ENCODE measurements around the gene RNF150.

The RNF150 gene

DNA sequence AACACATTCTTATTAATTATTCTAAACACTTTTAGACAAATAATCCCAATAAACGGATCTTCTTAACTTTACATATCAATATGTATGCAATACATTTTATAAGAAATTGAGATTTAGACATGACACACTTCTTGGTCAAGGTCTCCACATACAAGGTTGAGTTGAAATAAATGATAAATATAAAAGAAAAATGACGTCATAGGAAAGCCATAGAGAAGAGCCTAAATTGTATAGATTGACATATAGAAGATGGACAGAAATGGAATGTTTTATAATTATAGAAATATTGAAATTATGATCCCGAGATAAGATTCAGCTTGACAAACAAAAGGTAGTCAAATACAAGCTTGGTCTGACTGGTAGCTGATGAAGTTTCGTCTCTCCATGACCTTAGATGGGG, 87.4 kb downstream of the RNF150 start:
- TF ChIP-seq SNAI2 (CRISPR knock-in tag; IDR thresholded peaks at IDR 0.05) = no peak
- TF ChIP-seq ISL1 (CRISPR knock-in tag; IDR thresholded peaks at IDR 0.05) = no peak
- no peak for TF ChIP-seq ZNF8 (CRISPR knock-in tag; IDR thresholded peaks at IDR 0.05)
- no peak for TF ChIP-seq GLIS3 (CRISPR knock-in tag; IDR thresholded peaks at IDR 0.05)
- no peak for TF ChIP-seq ARNTL (CRISPR knock-in tag; IDR thresholded peaks at IDR 0.05; ENCODE audit: borderline replicate concordance, low read depth)
- TF ChIP-seq ZFP30 (CRISPR knock-in tag; IDR thresholded peaks at IDR 0.05) = no peak
- TF ChIP-seq TSHZ2 (CRISPR knock-in tag; IDR thresholded peaks at IDR 0.05) = no peak
- no peak for TF ChIP-seq BACH2 (CRISPR knock-in tag; IDR thresholded peaks at IDR 0.05; ENCODE audit: borderline replicate concordance)
- no peak for TF ChIP-seq CREB5 (CRISPR knock-in tag; IDR thresholded peaks at IDR 0.05; ENCODE audit: low read depth)
- no peak for TF ChIP-seq TOX (CRISPR knock-in tag; IDR thresholded peaks at IDR 0.05; ENCODE audit: borderline replicate concordance)
- no peak for TF ChIP-seq TCF4 (CRISPR knock-in tag; IDR thresholded peaks at IDR 0.05; ENCODE audit: borderline replicate concordance)
- TF ChIP-seq OSR1 (CRISPR knock-in tag; IDR thresholded peaks at IDR 0.05) = no peak
- TF ChIP-seq PPARA (CRISPR knock-in tag; IDR thresholded peaks at IDR 0.05; ENCODE audit: borderline replicate concordance) = no peak
- ATAC-seq = no peak

DNA sequence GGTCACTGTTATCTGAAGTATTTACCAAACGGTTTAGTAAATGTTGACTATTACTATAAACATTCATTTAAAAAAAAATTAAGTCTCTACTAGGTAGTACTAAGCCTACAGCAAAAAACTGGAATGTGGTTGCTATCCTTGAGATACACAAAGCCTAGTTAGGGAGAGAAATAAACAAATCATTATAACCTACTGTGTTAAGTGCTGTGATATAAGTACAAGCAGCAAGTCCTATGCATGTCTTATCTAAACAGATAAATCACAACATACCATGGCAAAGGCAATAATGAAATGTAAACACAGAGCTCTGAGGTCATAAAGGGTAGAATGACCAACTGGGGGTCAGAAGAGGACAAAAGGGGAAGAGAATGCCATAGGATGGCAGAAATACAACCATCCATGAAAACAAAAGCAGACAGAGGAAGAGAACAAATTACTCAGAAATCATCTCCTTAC, 92.2 kb downstream of the RNF150 start:
- TF ChIP-seq ZFP3 (CRISPR knock-in tag; IDR thresholded peaks at IDR 0.05) (no peak), OSR1 (CRISPR knock-in tag; IDR thresholded peaks at IDR 0.05) (no peak), ESRRG (CRISPR knock-in tag; IDR thresholded peaks at IDR 0.05) (no peak), BACH2 (CRISPR knock-in tag; IDR thresholded peaks at IDR 0.05; ENCODE audit: borderline replicate concordance) (no peak), CREB5 (CRISPR knock-in tag; IDR thresholded peaks at IDR 0.05; ENCODE audit: low read depth) (no peak), ZNF70 (CRISPR knock-in tag; IDR thresholded peaks at IDR 0.05) (no peak), POU6F1 (CRISPR knock-in tag; IDR thresholded peaks at IDR 0.05; ENCODE audit: borderline replicate concordance, low read depth) (no peak), SNAI2 (CRISPR knock-in tag; IDR thresholded peaks at IDR 0.05) (no peak), ISL1 (CRISPR knock-in tag; IDR thresholded peaks at IDR 0.05) (no peak), ZFP30 (CRISPR knock-in tag; IDR thresholded peaks at IDR 0.05) (no peak), ZNF565 (CRISPR knock-in tag; conservative IDR thresholded peaks at IDR 0.05; ENCODE audit: low read depth) (no peak), GLIS3 (CRISPR knock-in tag; IDR thresholded peaks at IDR 0.05) (no peak), ZNF8 (CRISPR knock-in tag; IDR thresholded peaks at IDR 0.05) (no peak), ZC3H10 (CRISPR knock-in tag; IDR thresholded peaks at IDR 0.05) (no peak), TCF4 (CRISPR knock-in tag; IDR thresholded peaks at IDR 0.05; ENCODE audit: borderline replicate concordance) (no peak)
- TF ChIP-seq, protein P1, sequence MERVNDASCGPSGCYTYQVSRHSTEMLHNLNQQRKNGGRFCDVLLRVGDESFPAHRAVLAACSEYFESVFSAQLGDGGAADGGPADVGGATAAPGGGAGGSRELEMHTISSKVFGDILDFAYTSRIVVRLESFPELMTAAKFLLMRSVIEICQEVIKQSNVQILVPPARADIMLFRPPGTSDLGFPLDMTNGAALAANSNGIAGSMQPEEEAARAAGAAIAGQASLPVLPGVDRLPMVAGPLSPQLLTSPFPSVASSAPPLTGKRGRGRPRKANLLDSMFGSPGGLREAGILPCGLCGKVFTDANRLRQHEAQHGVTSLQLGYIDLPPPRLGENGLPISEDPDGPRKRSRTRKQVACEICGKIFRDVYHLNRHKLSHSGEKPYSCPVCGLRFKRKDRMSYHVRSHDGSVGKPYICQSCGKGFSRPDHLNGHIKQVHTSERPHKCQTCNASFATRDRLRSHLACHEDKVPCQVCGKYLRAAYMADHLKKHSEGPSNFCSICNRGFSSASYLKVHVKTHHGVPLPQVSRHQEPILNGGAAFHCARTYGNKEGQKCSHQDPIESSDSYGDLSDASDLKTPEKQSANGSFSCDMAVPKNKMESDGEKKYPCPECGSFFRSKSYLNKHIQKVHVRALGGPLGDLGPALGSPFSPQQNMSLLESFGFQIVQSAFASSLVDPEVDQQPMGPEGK (CRISPR knock-in tag; IDR thresholded peaks at IDR 0.05; ENCODE audit: borderline replicate concordance) = no peak
- peak; percentile 50; the same call in 2 of the 3 replicates for ATAC-seq

DNA sequence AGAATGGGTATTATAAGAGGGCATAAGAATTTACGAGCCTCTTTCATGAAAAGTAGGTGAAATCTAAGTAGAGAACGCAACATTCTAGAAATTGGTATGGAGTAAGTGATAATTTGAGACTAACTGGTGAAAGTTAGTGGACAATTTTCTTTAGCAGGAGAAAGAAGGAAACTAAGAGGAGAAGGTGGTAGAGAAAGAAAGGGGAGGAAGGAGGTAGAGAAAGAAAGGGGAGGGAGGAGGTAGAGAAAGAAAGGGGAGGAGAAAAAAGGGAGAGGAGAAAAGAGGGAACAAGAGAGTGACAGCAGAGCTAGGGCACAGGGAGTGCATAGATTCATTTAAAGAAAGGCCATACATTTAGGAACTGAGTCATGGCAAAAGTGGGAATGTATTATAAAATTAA, 94.1 kb downstream of the RNF150 start:
- TF ChIP-seq TOX (CRISPR knock-in tag; IDR thresholded peaks at IDR 0.05; ENCODE audit: borderline replicate concordance) (no peak), ZNF70 (CRISPR knock-in tag; IDR thresholded peaks at IDR 0.05) (no peak), ISL1 (CRISPR knock-in tag; IDR thresholded peaks at IDR 0.05) (no peak), TSHZ2 (CRISPR knock-in tag; IDR thresholded peaks at IDR 0.05) (no peak), OSR1 (CRISPR knock-in tag; IDR thresholded peaks at IDR 0.05) (no peak), ESRRG (CRISPR knock-in tag; IDR thresholded peaks at IDR 0.05) (no peak), RARB (CRISPR knock-in tag; IDR thresholded peaks at IDR 0.05) (no peak), SNAI2 (CRISPR knock-in tag; IDR thresholded peaks at IDR 0.05) (no peak), ZFP3 (CRISPR knock-in tag; IDR thresholded peaks at IDR 0.05) (no peak)
- TF ChIP-seq, protein P2, sequence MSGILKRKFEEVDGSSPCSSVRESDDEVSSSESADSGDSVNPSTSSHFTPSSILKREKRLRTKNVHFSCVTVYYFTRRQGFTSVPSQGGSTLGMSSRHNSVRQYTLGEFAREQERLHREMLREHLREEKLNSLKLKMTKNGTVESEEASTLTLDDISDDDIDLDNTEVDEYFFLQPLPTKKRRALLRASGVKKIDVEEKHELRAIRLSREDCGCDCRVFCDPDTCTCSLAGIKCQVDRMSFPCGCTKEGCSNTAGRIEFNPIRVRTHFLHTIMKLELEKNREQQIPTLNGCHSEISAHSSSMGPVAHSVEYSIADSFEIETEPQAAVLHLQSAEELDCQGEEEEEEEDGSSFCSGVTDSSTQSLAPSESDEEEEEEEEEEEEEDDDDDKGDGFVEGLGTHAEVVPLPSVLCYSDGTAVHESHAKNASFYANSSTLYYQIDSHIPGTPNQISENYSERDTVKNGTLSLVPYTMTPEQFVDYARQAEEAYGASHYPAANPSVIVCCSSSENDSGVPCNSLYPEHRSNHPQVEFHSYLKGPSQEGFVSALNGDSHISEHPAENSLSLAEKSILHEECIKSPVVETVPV (CRISPR knock-in tag; IDR thresholded peaks at IDR 0.05) = no peak
- no peak for ATAC-seq

Measured in SK-N-SH treated with all-trans-retinoic acid at 6 μM for 48 hours (cell line).